HEK293T (cell line): ENCODE results near the gene HOPX.

Source experiments
- FOXA1 ChIP-seq: fragments of 450-650 bp; IDR thresholded peaks from 2 replicates; pipeline ENCODE4 v1.6.1; 2016; ENCODE audit warnings: mild to moderate bottlenecking
- HDGF ChIP-seq: fragments of 450-650 bp; IDR thresholded peaks from 2 replicates; pipeline ENCODE4 v1.6.1; 2017; ENCODE audit warnings: antibody characterized with exemption, borderline replicate concordance
- NFRKB ChIP-seq: fragments of 450-650 bp; IDR thresholded peaks from 2 replicates; pipeline ENCODE4 v1.6.1; 2016; ENCODE audit warnings: mild to moderate bottlenecking, moderate library complexity
- SUZ12 ChIP-seq: fragments of 450-650 bp; IDR thresholded peaks from 2 replicates; pipeline ENCODE4 v1.6.1; 2016; ENCODE audit warnings: mild to moderate bottlenecking

DNA sequence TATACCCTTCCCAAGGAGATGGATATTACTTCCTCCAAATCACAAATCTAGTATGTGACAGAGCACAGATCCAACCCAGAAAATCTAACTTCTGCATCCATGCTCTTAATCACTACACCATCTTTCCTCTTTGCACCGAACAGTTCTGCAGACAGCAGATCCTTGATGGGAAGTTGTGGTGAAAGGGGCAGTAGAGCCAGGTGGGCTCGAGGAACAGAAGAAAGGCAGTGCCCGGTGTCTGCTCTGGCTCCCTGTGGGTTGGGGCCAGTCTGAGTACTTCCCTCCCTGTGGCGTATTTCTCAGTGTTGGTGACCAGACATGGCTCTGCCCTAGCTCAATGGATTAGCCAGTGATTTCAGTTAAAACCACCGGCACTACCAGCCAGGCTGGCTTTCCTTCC is 15.3 kb downstream of the HOPX start:
- TF ChIP-seq SUZ12 (no peak), HDGF (no peak), FOXA1 (no peak), NFRKB (no peak)
